GM18907 (cell line): ENCODE results near the gene RRAGB.
"Not testable (repeated sequence)": the region's sequence is repeated elsewhere in the genome, so short reads cannot be mapped to it uniquely, and the experiment has no call there.

Experiments
- ATAC-seq: cut with Tn5 transposase; IDR thresholded peaks from one replicate; pipeline ENCODE4 v1.9.1; 2021; ENCODE audit warnings: mild to moderate bottlenecking, moderate library complexity; ENCODE audit not compliant: unreplicated experiment

RRAGB gene, protein sequence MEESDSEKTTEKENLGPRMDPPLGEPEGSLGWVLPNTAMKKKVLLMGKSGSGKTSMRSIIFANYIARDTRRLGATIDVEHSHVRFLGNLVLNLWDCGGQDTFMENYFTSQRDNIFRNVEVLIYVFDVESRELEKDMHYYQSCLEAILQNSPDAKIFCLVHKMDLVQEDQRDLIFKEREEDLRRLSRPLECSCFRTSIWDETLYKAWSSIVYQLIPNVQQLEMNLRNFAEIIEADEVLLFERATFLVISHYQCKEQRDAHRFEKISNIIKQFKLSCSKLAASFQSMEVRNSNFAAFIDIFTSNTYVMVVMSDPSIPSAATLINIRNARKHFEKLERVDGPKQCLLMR

DNA sequence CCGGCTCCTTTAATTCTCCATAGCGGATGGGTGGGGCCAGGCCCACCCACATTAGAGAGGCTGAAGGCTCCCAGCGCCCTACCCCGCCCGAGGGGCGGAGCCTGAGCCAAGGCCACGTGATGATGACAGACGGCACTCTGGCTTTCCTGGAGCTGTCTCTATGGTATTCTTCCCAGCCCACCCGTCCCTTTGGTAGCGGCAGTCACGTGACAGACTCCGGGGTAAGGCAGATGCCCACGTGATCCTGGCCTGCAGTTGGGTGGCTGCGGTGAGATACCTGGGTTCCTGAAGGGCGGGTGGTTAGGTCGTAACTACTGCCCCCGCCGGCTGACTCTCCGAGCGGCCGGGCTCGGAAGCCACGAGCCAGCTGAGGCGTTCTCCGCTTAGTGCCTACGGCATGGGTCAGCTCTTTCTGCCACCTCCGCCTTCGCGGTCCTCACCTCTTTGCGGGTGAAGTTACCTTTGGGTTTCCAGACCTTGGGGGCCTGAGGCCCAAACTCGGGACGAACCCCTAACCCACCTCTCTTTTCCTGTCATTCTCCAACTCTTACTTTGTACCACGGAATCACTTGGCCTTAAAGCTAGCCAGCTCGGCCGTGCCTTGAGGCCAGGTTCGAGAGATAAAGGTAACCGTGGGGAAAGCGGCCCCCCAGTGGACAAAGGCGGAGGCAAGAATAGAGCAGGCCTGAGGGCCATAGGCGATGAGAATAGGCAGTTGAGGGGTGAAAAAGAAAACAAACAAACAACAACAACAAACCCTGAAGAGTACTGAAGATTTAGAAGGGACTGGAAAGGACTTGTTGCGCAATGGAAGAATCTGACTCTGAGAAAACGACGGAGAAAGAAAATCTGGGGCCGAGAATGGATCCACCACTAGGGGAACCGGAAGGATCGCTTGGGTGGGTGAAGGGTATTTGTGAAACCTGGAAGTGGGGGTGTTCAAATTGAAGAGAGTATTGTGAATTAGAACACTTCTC lies at the start of gene RRAGB:
Gene RRAGB, plus strand, starts transcription at position 229 of the 977 bp plus-strand sequence. Its CDS starts 579 bp downstream, at position 808.
- peak; percentile 96 for ATAC-seq

DNA sequence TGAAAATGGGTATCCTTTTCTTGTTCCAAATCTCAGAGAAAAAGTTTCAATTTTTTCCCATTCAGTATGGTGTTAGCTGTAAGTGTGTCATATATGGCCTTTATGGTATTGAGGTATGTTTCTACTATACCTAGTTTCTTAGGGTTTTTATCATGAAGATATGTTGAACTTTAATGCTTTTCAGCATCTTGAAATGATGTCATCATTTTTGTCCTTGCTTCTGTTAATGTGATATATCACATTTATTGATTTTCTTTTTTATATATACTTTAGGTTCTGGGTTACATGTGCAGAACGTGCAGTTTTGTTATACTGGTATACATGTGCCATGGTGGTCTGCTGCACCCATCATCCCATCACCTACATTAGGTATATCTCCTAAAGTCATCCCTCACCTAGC lies 49.5 kb upstream of the RRAGB start:
- ATAC-seq: no peak

DNA sequence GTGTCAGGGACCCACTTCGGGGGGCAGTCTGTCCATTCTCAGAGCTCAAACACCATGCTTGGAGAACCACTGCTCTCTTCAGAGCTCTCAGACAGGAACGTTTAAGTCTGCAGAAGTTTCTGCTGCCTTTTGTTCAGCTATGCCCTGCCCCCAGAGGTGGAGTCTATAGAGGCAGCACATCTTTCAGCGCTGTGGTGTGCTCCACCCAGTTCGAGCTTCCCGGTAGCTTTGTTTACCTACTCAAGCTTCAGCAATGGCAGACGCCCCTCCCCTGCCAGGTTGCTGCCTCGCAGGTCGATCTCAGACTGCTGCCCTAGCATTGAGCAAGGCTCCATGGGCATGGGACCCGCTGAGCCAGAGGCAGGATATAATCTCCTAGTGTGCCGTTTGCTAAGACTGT lies 29.0 kb upstream of the RRAGB start:
- not testable (repeated sequence) for ATAC-seq

DNA sequence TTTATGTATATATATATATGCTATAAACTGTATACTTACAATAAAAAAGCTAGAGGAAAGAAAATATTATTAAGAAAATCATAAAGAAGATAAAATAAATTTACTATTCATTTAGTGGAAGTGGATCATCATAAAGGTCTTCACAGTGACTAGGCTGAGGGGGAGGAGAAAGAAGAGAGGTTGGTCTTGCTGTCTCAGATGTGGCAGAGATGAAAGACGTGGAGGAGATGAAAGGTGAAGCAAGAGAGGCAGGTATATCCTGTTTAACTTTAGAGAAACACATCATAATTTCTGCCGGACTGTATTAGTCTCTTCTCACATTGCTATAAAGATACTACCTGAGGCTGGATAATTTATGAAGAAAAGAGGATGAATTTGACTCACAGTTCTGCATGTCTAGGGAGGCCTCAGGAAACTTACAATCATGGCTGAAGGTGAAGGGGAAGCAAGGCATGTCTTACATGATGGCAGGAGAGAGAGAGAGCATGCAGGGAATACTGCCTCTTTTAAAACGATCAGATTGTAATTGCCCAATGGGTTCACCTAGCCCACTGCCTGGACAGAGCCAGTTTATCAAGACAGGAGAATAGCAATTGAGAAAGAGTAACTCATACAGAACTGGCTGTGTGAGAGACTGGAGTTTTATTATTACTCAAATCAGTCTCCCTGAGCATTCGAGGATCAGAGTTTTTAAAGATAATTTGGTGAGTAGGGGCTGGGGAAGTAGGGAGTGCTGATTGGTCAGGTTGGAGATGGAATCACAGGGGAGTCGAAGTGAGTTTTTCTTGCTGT lies 22.1 kb upstream of the RRAGB start:
- ATAC-seq: no peak

DNA sequence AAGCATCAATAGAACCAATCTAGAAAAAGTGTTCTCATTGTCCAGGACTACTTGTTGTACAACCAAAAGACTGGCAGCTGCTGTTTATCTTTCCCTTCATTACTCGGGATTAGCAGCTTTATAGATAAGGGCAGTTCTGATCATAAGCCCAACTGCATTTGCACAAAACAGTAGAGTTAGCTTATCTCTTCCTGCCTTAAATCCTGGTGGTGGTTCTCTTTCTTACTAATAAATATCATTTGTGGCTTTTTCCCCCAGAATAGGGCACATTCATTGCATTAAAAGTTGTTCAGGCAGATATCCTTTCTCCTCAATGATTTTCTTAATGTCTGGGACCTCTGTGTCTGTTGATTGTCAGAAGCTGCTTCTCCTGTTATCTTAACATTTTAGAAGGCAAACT lies 20.2 kb upstream of the RRAGB start:
- ATAC-seq: no peak

DNA sequence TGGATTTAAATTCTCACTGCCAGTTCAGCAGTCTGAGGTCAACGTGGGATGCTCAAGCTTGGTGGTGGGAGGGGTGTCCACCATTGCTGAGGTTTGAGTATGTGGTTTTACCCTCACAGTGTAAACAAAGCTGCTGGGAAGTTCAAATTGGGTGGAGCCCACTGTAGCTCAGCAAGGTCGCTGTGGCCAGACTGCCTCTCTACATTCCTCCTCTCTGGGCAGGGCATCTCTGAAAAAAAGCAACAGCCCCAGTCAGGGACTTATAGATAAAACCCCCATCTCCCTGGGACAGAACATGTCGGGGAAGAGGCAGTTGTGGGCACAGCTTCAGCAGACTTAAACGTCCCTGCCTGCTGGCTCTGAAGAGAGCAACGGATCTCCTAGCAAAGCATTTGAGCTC lies 14.9 kb upstream of the RRAGB start:
- no peak for ATAC-seq

DNA sequence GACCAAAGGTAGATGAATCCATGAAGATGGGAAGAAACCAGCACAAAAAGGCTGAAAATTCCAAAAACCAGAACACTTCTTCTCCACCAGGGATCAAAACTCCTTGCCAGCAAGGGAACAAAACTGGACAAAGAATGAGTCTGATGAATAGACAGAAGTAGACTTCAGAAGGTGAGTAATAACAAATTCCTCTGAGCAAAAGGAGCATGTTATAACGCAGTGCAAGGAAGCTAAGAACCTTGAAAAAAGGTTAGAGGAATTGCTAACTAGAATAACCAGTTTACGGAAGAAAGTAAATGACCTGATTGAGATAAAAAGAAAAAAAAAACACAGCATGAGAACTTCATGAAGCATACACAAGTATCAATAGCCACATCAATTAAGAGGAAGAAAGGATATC lies 14.1 kb upstream of the RRAGB start:
- not testable (repeated sequence) for ATAC-seq

DNA sequence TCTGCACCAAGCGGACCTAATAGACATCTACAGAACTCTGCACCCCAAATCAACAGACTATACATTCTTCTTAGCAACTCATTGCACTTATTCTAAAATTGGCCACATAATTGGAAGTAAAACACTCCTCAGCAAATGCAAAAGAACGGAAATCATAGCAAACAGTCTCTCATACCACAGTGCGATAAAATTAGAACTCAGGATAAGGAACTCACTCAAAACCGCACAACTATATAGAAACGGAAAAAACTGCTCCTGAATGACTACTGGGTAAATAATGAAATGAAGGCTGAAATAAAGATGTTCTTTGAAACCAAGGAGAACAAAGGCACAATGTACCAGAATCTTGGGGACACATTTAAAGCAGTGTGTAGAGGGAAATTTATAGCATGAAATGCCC lies 12.5 kb upstream of the RRAGB start:
- ATAC-seq: not testable (repeated sequence)

DNA sequence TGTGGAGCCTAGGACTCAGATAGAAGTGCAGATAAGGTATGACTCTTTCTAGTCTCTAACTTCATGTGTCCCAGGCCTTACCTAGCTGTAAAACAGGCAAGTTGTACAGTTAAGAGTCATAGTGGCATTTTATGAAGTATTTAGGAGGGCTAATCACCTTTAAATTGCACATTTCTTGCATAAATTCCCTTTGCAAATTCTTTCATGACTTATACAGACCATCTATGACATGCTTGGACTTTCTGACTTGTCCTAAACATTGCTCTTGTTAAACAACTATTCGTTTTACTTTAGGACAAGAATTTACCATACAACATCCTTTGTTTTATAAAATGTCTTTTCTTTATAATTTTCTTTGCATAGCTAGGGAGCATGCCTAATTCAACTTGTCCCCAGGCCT lies 7.8 kb upstream of the RRAGB start:
- ATAC-seq: no peak

DNA sequence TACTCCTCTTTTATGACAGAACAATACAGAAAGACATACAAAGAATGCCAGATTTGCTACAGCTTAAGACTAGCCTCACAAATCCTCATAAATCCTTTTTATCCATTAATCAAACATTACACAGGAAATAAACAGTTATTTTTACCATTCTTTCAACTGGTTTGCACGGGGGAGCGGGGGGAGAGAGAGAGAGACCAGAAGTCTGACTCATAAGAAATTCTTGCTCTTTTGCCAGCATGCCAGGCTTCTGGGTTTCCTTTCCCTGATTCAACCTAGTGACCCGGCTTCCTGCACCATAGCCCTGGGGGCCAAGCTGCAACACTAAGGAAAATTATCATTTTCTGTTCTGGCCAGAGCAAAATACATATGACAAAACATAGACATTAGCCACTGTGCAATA lies 6.8 kb upstream of the RRAGB start:
- ATAC-seq: no peak

DNA sequence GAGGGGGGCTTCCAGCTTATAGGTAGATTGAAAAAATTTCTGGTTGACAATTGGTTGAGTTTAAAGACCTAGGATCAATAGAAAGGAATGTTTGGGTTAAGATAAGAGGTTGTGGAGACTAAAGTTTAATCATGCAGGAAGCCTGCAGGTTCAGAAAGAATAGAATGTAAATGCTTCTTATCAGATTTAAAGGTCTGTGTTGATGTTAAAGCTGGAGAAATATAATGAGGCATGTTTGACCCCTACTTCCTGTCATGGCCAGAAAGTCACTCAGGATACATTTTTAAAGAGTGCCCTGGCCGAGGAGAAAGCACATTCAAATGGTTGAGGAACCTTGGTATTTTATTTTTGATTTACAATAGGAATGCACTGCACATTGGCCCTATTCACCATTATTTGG lies 3.9 kb upstream of the RRAGB start:
- ATAC-seq: no peak

DNA sequence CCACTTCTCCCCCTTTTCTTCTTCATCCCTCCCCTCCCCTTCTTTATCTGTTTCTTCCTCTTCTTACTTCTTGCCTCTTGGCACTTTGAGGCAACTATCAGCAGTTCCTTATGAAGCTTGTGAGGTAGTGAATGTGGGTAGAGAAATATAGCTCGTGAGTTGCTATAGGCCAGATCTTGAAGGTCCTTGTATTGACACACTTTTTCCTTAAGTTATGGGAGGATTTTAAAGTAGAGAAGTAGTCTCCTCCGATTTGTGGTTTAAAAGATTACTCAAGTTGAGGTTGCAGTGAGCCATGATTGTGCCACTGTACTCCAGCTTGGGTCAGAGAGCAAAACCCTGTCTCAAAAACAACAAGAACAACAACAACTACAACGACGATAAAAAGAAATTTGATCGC lies 3.4 kb upstream of the RRAGB start:
- no peak for ATAC-seq

DNA sequence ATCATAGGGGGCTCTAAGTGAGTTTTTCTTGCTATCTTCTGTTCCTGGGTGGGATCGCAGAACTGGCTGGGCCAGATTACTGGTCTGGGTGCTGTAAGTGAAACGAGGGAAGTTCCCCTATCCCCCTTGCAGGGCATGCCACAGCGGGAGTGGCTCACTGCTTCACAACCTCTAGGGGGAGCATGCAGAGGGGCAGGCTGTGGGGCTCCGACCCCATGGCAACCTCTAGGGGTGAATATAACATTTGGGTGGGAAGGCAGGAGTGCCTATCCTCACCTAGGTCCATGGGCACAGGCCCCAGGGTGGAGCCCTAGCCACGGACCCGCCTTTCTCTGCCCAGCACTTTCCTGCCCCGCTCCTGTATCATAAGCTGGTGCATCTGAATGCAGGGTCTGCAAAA lies 1.7 kb upstream of the RRAGB start:
- no peak for ATAC-seq

DNA sequence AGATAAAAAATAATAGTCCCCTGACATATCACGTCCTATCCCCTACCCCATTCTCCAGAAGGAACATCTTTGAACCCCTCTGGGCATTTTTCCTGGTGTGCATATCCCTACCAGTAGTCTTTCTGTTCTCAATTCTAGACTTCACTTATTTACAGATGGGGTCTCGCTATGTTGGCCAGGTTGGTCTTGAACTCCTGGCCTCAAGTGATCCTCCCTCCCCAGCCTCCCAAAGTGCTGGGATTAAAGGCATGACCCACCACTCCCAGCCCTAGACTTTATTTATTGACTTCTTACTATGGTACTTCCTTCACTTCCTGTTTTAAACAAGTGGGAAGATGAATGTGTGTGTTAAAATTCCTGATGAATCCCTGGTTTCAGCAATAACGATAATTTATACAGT lies 612 bp upstream of the RRAGB start:
- no peak for ATAC-seq

DNA sequence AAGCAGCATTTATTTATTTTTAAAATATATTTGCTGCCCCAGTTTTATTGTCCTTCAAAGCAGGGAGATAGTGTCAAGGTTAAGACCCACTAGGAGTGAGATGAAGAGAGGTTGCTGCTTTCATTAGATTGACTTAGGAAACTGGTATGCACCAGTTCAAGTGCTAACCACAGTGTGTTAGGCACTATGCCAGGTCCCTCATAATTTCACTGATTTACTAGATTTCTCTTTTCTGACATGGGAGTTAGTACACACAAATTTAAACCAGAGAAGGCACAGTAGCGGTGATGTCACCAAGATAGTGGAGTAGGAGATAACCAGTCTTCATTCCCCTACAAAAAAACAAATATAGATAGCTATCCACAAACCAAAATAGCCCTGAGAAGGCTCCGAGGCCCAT lies 14.3 kb downstream of the RRAGB start:
- ATAC-seq: no peak

DNA sequence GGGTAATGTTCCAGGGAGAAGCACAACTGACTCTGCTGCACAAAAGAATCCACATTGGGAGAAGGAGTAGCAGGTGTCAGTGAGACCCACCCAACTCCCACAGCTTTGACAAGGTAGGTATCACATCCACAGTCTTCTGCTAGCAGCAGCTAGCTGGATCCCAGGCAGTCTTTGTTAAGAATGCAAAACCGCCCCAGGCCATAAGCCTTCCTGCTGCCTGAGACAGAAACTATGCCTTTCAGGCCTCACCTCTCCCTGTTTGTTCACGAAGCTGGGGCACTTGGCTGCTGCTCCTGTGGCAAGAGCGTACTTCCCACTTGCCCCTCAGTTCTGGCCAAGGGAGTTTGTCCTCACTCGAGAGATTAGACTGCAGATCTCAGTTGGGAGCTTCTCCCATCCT lies 21.4 kb downstream of the RRAGB start:
- no peak for ATAC-seq

DNA sequence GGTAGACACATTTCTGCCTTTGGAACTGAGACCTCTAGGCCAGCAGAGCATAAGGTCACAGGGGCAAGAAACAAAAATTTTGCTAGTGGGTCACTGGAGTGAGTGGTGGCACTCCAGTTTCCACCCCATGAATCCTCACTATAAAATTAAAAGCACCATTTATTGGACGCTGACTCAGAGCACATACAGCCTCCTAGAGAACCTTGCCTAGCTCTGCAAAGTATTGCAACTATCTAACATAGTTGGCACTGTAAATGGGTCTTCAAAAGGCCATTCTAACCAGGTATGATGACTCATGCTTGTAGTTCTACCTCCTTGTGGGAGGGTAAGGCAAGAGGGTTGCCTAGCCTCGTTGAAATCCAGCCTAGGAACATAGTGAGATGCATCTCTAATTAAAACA lies 25.1 kb downstream of the RRAGB start:
- ATAC-seq: no peak

DNA sequence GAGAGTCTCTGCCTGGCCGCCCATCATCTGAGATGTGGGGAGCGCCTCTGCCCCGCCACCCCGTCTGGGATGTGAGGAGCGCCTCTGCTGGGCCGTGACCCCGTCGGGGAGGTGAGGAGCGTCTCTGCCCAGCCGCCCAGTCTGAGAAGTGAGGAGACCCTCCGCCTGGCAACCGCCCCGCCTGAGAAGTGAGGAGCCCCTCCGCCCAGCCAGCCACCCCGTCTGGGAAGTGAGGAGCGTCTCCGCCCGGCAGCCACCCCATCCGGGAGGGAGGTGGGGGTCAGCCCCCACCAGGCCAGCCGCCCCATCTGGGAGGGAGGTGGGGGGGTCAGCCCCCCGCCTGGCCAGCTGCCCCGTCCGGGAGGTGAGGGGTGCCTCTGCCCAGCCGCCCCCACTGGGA lies 30.9 kb downstream of the RRAGB start:
- ATAC-seq: not testable (repeated sequence)

DNA sequence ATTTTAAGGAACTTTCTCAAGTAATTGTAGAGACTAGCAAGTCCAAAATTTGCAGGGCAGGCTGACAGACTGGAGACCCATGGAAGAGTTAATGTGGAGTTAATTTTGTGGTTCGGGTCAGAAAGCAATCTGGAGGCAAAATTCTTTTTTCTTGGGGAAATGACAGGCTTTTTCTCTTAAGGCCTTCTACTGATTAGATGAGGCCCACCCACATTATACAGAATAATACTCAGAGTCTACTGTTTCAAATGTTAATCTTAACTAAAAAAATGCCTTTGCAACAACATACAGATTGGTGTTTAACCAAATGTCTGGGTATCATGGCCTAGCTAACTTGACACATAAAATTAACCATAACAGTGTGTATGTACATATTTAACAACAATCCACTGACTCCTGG lies 32.7 kb downstream of the RRAGB start:
- ATAC-seq: no peak

DNA sequence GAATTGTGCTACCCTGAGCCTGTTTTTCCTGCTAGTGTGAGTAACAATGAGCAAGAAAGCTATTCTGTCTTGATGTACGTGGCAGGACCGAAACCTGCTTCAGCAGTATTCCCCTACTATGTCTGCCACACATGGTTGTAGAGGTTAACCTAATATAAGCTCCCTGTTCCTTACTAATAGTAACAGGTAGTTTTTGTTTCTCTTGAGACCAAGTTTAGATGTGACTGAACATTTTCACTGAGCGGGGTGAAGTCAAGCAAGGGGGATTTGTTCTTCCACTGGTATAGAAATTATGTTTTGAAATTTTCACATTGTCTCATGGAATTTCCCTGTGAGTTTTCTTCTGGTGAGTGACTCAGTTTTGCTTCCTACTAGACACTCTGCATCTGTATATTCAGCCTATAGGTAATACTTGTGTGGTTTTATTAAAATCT lies 37.3 kb downstream of the RRAGB start:
- peak; percentile 95 for ATAC-seq

DNA sequence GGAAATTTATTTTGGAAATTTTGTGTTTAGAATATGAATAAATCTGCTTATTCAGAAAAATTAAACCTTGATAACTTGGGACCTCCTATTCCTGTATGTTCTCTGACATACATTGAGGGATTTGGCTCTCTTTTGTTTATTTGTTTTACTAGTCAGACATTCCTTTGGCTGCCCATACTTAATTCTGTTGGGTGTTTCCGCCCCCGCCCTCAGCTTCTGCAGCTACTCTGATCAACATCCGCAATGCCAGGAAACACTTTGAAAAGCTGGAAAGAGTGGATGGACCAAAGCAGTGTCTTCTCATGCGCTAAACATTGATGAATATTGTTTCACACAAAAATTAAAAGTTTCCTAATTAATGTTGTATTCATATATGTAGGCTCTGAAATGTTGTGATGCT lies 40.5 kb downstream of the RRAGB start:
- ATAC-seq: no peak
